Endothelial cell of umbilical vein (primary cell): ENCODE measurements around the gene HSD17B13. TPM values are rescaled to one million over a fixed set of nuclear protein-coding genes. Genes with fewer than 3 reads are reported as not detected.

Source experiments
- BruUV-seq: library from RNA; stranded (reverse); fragments of 400-500 nt; replicated peaks from 2 replicates; lab custom pipeline; 2021; lab: Mats Ljungman, UMichigan
- CTCF ChIA-PET: fragments of 300-600, 350-600 bp; sonication (Branson Sonifier 250); formaldehyde crosslinking; loops from one replicate; lab custom pipeline; 2021; ENCODE audit warnings: antibody characterized with exemption, inconsistent platforms; lab: Charles Lee
- POLR2A ChIA-PET: fragments of 300-600, 350-600 bp; sonication (Branson Sonifier 250); formaldehyde crosslinking; loops from one replicate; lab custom pipeline; 2021; ENCODE audit warnings: antibody characterized with exemption, inconsistent platforms; lab: Charles Lee
- DNase-seq: peaks from one replicate; pipeline ENCODE4 v3.0.0-alpha.2; 2011; ENCODE audit warnings: low read depth, low spot score
- FAIRE-seq: peaks from 2 replicates; lab custom pipeline; 2011; peaks lifted over from hg19 to GRCh38; lab: Jason Lieb, UNC
- H2AFZ ChIP-seq: 2 replicates; pipeline ENCODE4 v1.6.0; 2012; ENCODE audit warnings: low read depth, low read length, control low read depth, inconsistent platforms
- H3K27ac ChIP-seq: 2 replicates; pipeline ENCODE4 v1.5.1; 2011; ENCODE audit warnings: low read depth, mild to moderate bottlenecking, control low read depth, low read length, moderate library complexity; ENCODE audit not compliant: insufficient read depth
- H3K27me3 ChIP-seq, 2 experiments: 2 replicates each; pipeline versions ENCODE4 v1.6.0 to v1.6.1; 2011; ENCODE audit warnings: low read length in 2 of 2, mixed read lengths in 1 of 2; ENCODE audit not compliant: control insufficient read depth in 2 of 2, insufficient read depth in 2 of 2
- H3K36me3 ChIP-seq, 2 experiments: 2 replicates in 1 of 2; 3 replicates in 1 of 2; pipeline ENCODE4 v1.5.1; 2011; ENCODE audit warnings: low read length in 2 of 2, mild to moderate bottlenecking in 1 of 2, moderate library complexity in 1 of 2; ENCODE audit not compliant: control insufficient read depth in 2 of 2, insufficient read depth in 2 of 2; ENCODE audit errors: extremely low read depth in 1 of 2
- H3K4me1 ChIP-seq: 3 replicates; pipeline ENCODE4 v1.5.1; 2011; ENCODE audit warnings: mild to moderate bottlenecking, low read length; ENCODE audit not compliant: control insufficient read depth, insufficient read depth; ENCODE audit errors: extremely low read depth
- H3K4me2 ChIP-seq: 2 replicates; pipeline ENCODE4 v1.6.1; 2011; ENCODE audit warnings: low read length, control low read depth, mixed read lengths; ENCODE audit not compliant: insufficient read depth
- H3K4me3 ChIP-seq, 3 experiments: fragments of 200-600 bp in 1 of 3; sonication (generic), shearing (Covaris generic) in 1 of 3; replicated peaks in 1 of 3; 2 replicates each; pipeline ENCODE4 v1.5.1; 2011 to 2016; ENCODE audit warnings: control low read depth in 3 of 3, low read length in 3 of 3, mild to moderate bottlenecking in 2 of 3, inconsistent platforms in 1 of 3, low read depth in 1 of 3, moderate library complexity in 1 of 3; ENCODE audit not compliant: insufficient read depth in 1 of 3
- H3K79me2 ChIP-seq: 2 replicates; pipeline ENCODE4 v1.6.0; 2012; ENCODE audit warnings: low read length, inconsistent platforms; ENCODE audit not compliant: control insufficient read depth, insufficient read depth
- H3K9ac ChIP-seq: replicated peaks from 2 replicates; pipeline ENCODE3; 2011; ENCODE audit warnings: low read length, control low read depth; ENCODE audit not compliant: insufficient read depth; ENCODE audit errors: extremely low read depth
- H3K9me1 ChIP-seq: replicated peaks from 3 replicates; pipeline ENCODE4 v1.6.0; 2011; ENCODE audit warnings: mild to moderate bottlenecking, low read length; ENCODE audit not compliant: control insufficient read depth, insufficient read depth; ENCODE audit errors: extremely low read depth
- H3K9me3 ChIP-seq: replicated peaks from 2 replicates; pipeline ENCODE4 v1.5.1; 2012; ENCODE audit warnings: low read length, inconsistent platforms; ENCODE audit not compliant: control insufficient read depth, insufficient read depth
- H4K20me1 ChIP-seq: replicated peaks from 2 replicates; pipeline ENCODE3; 2011; ENCODE audit warnings: mild to moderate bottlenecking, low read length; ENCODE audit not compliant: control insufficient read depth, insufficient read depth; ENCODE audit errors: extremely low read depth
- CTCF ChIP-seq, 2 donors: IDR thresholded peaks; 1 replicate in 1 of 2; 2 replicates in 1 of 2; pipeline ENCODE4 v1.5.1; 2011; ENCODE audit warnings: low read length in 2 of 2, mild to moderate bottlenecking in 2 of 2, moderate library complexity in 2 of 2, control low read depth in 1 of 2, inconsistent platforms in 1 of 2, low read depth in 1 of 2; ENCODE audit not compliant: insufficient read depth in 1 of 2; ENCODE audit errors: extremely low read depth in 1 of 2
- EZH2 ChIP-seq: IDR thresholded peaks from 2 replicates; pipeline ENCODE4 v1.6.1; 2012; ENCODE audit warnings: borderline replicate concordance, low read depth, mild to moderate bottlenecking, moderate library complexity, low read length, inconsistent platforms; ENCODE audit not compliant: severe bottlenecking
- FOS ChIP-seq: IDR thresholded peaks from 2 replicates; pipeline ENCODE4 v1.6.1; 2011; ENCODE audit warnings: mild to moderate bottlenecking, low read length, moderate library complexity, borderline replicate concordance; ENCODE audit not compliant: insufficient read depth
- GATA2 ChIP-seq: IDR thresholded peaks from 2 replicates; pipeline ENCODE4 v1.7.0; 2011; ENCODE audit warnings: low read depth, mild to moderate bottlenecking, moderate library complexity, mixed read lengths, low read length; ENCODE audit not compliant: insufficient read length, insufficient read depth
- JUN ChIP-seq: IDR thresholded peaks from 2 replicates; pipeline ENCODE4 v1.6.1; 2011; ENCODE audit warnings: borderline replicate concordance, low read depth; ENCODE audit not compliant: insufficient read length, insufficient read depth
- MAX ChIP-seq: IDR thresholded peaks from 2 replicates; pipeline ENCODE4 v1.6.1; 2011; ENCODE audit not compliant: insufficient read depth, insufficient read length
- MYC ChIP-seq: IDR thresholded peaks from one replicate; pipeline ENCODE4 v1.6.1; 2011; ENCODE audit warnings: mild to moderate bottlenecking, low read depth, low read length
- POLR2A ChIP-seq: IDR thresholded peaks from 2 replicates; pipeline ENCODE4 v1.6.1; 2012; ENCODE audit warnings: low read depth, mild to moderate bottlenecking, control low read depth, low read length
- POLR2AphosphoS5 ChIP-seq: IDR thresholded peaks from 2 replicates; pipeline ENCODE4 v1.6.1; 2012; ENCODE audit warnings: low read depth, mild to moderate bottlenecking, control low read depth, low read length, moderate library complexity; ENCODE audit not compliant: insufficient read depth
- dilution Hi-C: fragments of 300-500 bp; cut with MboI; formaldehyde crosslinking; loops from one replicate; pipeline ENCODE4 v1.15.0; 2019; ENCODE audit warnings: low sequenced_read_pairs; ENCODE audit not compliant: extremely low pct_ligation_motif_present
- intact Hi-C: fragments of 100-400 bp; cut with micrococcal nuclease; formaldehyde crosslinking; loops from one replicate; pipeline ENCODE4 v1.10.0; 2022
- polyA plus RNA-seq, 4 experiments: library from polyadenylated mRNA; depleted of rRNA in 3 of 4; stranded (reverse) in 3 of 4; unstranded in 1 of 4; fragments of >200 nt; gene quantifications; 2 replicates each; pipeline versions ENCODE4 v1.2.1 to v1.2.3, GENCODE V29; 2011 to 2012; ENCODE audit warnings: missing spikeins in 1 of 4
- total RNA-seq: library from RNA; stranded (reverse); gene quantifications from 2 replicates; pipeline ENCODE4 v1.2.3, GENCODE V29; 2021

The HSD17B13 gene
- total and polyA plus RNA-seq, 2 donors (not counting 3 experiments of a cell fraction or from before 2014, with no cell fraction given), result 0.07 TPM; not detected in 1

- Histone ChIP-seq H3K27me3 (no peaks in the 10 kb centered on the region), H3K79me2 (no peaks in the 10 kb centered on the region), H3K36me3 (no peaks in the 10 kb centered on the region), H3K9ac (no peak overlapping the region), H2AFZ (peak overlapping the region; percentile 34), H3K4me2 (peak overlapping the region; percentile 41), H3K9me3 (no peaks in the 10 kb centered on the region), H3K4me1 (peaks cover 3% of the 10 kb centered on the region), H4K20me1 (no peaks in the 10 kb centered on the region), H3K4me3 (no peak overlapping the region), H3K9me1 (no peaks in the 10 kb centered on the region), H3K27ac (no peak overlapping the region)
- POLR2A ChIA-PET, result no interaction called here
- FAIRE-seq (peak; percentile 21), DNase-seq (peak; percentile 58)
- no TSS peak for BruUV-seq
- CTCF ChIA-PET, result interaction anchor here (0.7 to 10.1 kb wide), 4 partner anchors 12 to 469 kb away, joined by 3 to 165 read pairs (median 5); no protein-coding TSS in a partner anchor
- TF ChIP-seq CTCF (IDR thresholded peaks at IDR 0.05; ENCODE audit: extremely low read depth in 1 of 2, insufficient read depth in 1 of 2, low read depth in 1 of 2, low read length in 2 of 2), result no peak
- no peak for TF ChIP-seq GATA2
- no peak for TF ChIP-seq MYC
- no peak for TF ChIP-seq FOS
- no peak for TF ChIP-seq JUN
- TF ChIP-seq POLR2AphosphoS5, result no peak
- no peak for TF ChIP-seq POLR2A
- TF ChIP-seq MAX, result no peak
- no peak for TF ChIP-seq EZH2
- dilution Hi-C loops (no loop called here), intact Hi-C loops (no loop called here)
These were observed 47.4 kb upstream of the HSD17B13 start for GRCh38 chr4:87370068-87370467.
